ENCODE data around the gene NRM. TPM values are rescaled to one million over a fixed set of nuclear protein-coding genes. Genes with fewer than 3 reads are reported as not detected.
"Not testable (repeated sequence)": the region's sequence is repeated elsewhere in the genome, so short reads cannot be mapped to it uniquely, and the experiment has no call there.

Gene NRM
- total RNA-seq, 2 experiments from 2014 or later = 18.6 to 36.7 TPM

GRCh38 chr6:30719356-30719755 lies 28.6 kb upstream of the NRM start:
- H2AFZ ChIP-seq (ENCODE audit: low read length) = no peak overlapping the region
- intact Hi-C loops (cut with micrococcal nuclease; ENCODE audit: unreplicated experiment) = no loop called here
- H3K9me2 ChIP-seq (ENCODE audit: insufficient read depth, low read length) = no peaks in the 10 kb centered on the region
- peaks cover 55% of the 10 kb centered on the region for H3K36me3 ChIP-seq (ENCODE audit: insufficient read depth, low read length)
- ChIA-PET CTCF (ENCODE audit: unreplicated experiment) (no interaction called here), POLR2A (interaction anchor here (0.7 to 6.0 kb wide), 6 partner anchors 29 to 148 kb away, joined by 3 to 71 read pairs (median 4); partner anchors contain the start of genes ABCF1 and NRM)
- peaks cover 19% of the 10 kb centered on the region for H4K20me1 ChIP-seq (ENCODE audit: insufficient read depth, low read length)
- TF ChIP-seq CTCF (conservative IDR thresholded peaks at IDR 0.05; ENCODE audit: low read length) (no peak), EZH2phosphoT487 (IDR thresholded peaks at IDR 0.05; ENCODE audit: borderline replicate concordance, low read depth, low read length) (no peak)
- peak overlapping the region; percentile 97 for H3K27ac ChIP-seq (ENCODE audit: low read depth, low read length, poor library complexity, severe bottlenecking)
- H3K4me3 ChIP-seq (ENCODE audit: low read depth, low read length, poor library complexity, severe bottlenecking) = peak overlapping the region; percentile 91
- no peaks in the 10 kb centered on the region for H3K9me3 ChIP-seq (ENCODE audit: low read length)
- H3K79me2 ChIP-seq (ENCODE audit: insufficient read depth, low read depth, low read length) = peaks cover 79% of the 10 kb centered on the region
- H3K4me2 ChIP-seq (ENCODE audit: low read length) = peak overlapping the region; percentile 98
- peaks cover 52% of the 10 kb centered on the region for H3K4me1 ChIP-seq (ENCODE audit: insufficient read depth, low read length, poor library complexity, severe bottlenecking)
- BruUV-seq (replicated peaks) = TSS peak; percentile 60
- peak; percentile 69 for DNase-seq (ENCODE audit: low spot score)

- Histone ChIP-seq H3K4me2 (ENCODE audit: low read length) (peak overlapping the region; percentile 98), H3K4me1 (ENCODE audit: insufficient read depth, low read length, poor library complexity, severe bottlenecking) (peaks cover 47% of the 10 kb centered on the region), H3K36me3 (ENCODE audit: insufficient read depth, low read length) (peaks cover 55% of the 10 kb centered on the region), H3K79me2 (ENCODE audit: insufficient read depth, low read depth, low read length) (peaks cover 66% of the 10 kb centered on the region), H3K4me3 (ENCODE audit: low read depth, low read length, poor library complexity, severe bottlenecking) (peak overlapping the region; percentile 91), H3K27ac (ENCODE audit: low read depth, low read length, poor library complexity, severe bottlenecking) (peak overlapping the region; percentile 97)
- ChIA-PET CTCF (ENCODE audit: unreplicated experiment) (interaction anchor here (0.6 to 1.7 kb wide), 4 partner anchors 12 to 38 kb away, joined by 3 to 5 read pairs (median 4); no protein-coding TSS in a partner anchor), POLR2A (interaction anchor here (0.9 to 6.0 kb wide), 7 partner anchors 28 to 103 kb away, joined by 4 to 71 read pairs (median 7); partner anchors contain the start of genes MRPS18B and NRM)
- not testable (repeated sequence) for H2AFZ ChIP-seq (ENCODE audit: low read length); H3K9me3 ChIP-seq (ENCODE audit: low read length); H4K20me1 ChIP-seq (ENCODE audit: insufficient read depth, low read length); H3K9me2 ChIP-seq (ENCODE audit: insufficient read depth, low read length)
- DNase-seq (ENCODE audit: low spot score) = peak; percentile 28
- BruUV-seq (replicated peaks) = TSS peak; percentile 79
- intact Hi-C loops (cut with micrococcal nuclease; ENCODE audit: unreplicated experiment) = loop anchor here (1.0 kb wide), 3 partner anchors 24 to 101 kb away; partner anchors contain the start of genes FLOT1, MRPS18B and PPP1R10
Observed at GRCh38 chr6:30717845-30718720, 27.3 kb upstream of the NRM start.

GRCh38 chr6:30717129-30717844 lies 26.5 kb upstream of the NRM start, which contains the start of gene MDC1:
TSS of gene MDC1 (minus strand) at chr6:30717281. CDS start at chr6:30715175, 2,106 bp downstream.
- DNase-seq (ENCODE audit: low spot score) = peak; percentile 100
- H3K36me3 ChIP-seq (ENCODE audit: insufficient read depth, low read length) = peaks cover 55% of the 10 kb centered on the region
- H3K9me3 ChIP-seq (ENCODE audit: low read length) = no peaks in the 10 kb centered on the region
- peaks cover 59% of the 10 kb centered on the region for H3K79me2 ChIP-seq (ENCODE audit: insufficient read depth, low read depth, low read length)
- intact Hi-C loops (cut with micrococcal nuclease; ENCODE audit: unreplicated experiment) = loop anchor here (1.0 kb wide), 3 partner anchors 25 to 100 kb away; partner anchors contain the start of genes FLOT1, MRPS18B and PPP1R10
- CTCF ChIA-PET (ENCODE audit: unreplicated experiment) = interaction anchor here (0.6 to 1.7 kb wide), 5 partner anchors 13 to 1851 kb away, joined by 3 to 5 read pairs (median 3); no protein-coding TSS in a partner anchor
- H3K27ac ChIP-seq (ENCODE audit: low read depth, low read length, poor library complexity, severe bottlenecking) = peak within 1 kb of the TSS; percentile 97
- TF ChIP-seq CTCF (conservative IDR thresholded peaks at IDR 0.05; ENCODE audit: low read length) (no peak; the same call in 1 of the 2 replicates), EZH2phosphoT487 (IDR thresholded peaks at IDR 0.05; ENCODE audit: borderline replicate concordance, low read depth, low read length) (no peak)
- no peaks in the 10 kb centered on the region for H3K9me2 ChIP-seq (ENCODE audit: insufficient read depth, low read length)
- H4K20me1 ChIP-seq (ENCODE audit: insufficient read depth, low read length) = no peaks in the 10 kb centered on the region
- H3K4me2 ChIP-seq (ENCODE audit: low read length) = peak within 1 kb of the TSS; percentile 98
- H3K4me3 ChIP-seq (ENCODE audit: low read depth, low read length, poor library complexity, severe bottlenecking) = peak within 1 kb of the TSS; percentile 91
- POLR2A ChIA-PET = interaction anchor here (0.7 to 6.0 kb wide), 7 partner anchors 21 to 102 kb away, joined by 3 to 71 read pairs (median 4); partner anchors contain the start of genes FLOT1, MRPS18B and NRM
- peaks cover 44% of the 10 kb centered on the region for H3K4me1 ChIP-seq (ENCODE audit: insufficient read depth, low read length, poor library complexity, severe bottlenecking)
- BruUV-seq (replicated peaks) = no TSS peak
- peak within 1 kb of the TSS; percentile 38; the same call in 1 of the 2 replicates for H2AFZ ChIP-seq (ENCODE audit: low read length)
